A549 (cell line): Measurements from ENCODE around the gene ZNF830. TPM values are rescaled to one million over a fixed set of nuclear protein-coding genes. Genes with fewer than 3 reads are reported as not detected.
A peak's percentile ranks its signal among the peaks of the same experiment; 100 is the strongest.

ENCODE experiments used
- ATAC-seq, 2 experiments: fragments of 200-7000 bp in 1 of 2; fragments of >200 bp in 1 of 2; cut with Nextera tagmentation in 1 of 2; cut with Tn5 transposase in 1 of 2; 3 replicates each; pipeline versions ENCODE4 v1.8.0 to v1.9.1; 2018 to 2020; ENCODE audit warnings: mild to moderate bottlenecking in 1 of 2, moderate library complexity in 1 of 2
- CTCF ChIA-PET: fragments of 300-600 bp; sonication (Branson Sonifier 250); formaldehyde crosslinking; extraction: SDS; loops from one replicate; lab custom pipeline; 2021; ENCODE audit warnings: antibody characterized with exemption, inconsistent platforms; lab: Yijun Ruan, JAX
- POLR2A ChIA-PET: fragments of 350-600 bp; formaldehyde crosslinking; extraction: SDS; loops from one replicate; lab custom pipeline; 2021; ENCODE audit warnings: antibody characterized with exemption, inconsistent platforms; lab: Yijun Ruan, JAX
- DNase-seq, 2 experiments: peaks; one replicate each; pipeline versions ENCODE4 v3.0.0 to v3.0.0-alpha.2; 2011 to 2016; ENCODE audit warnings: low read depth in 1 of 2, low spot score in 1 of 2
- FAIRE-seq: peaks from 2 replicates; lab custom pipeline; 2011; peaks lifted over from hg19 to GRCh38; lab: Jason Lieb, UNC
- H3K27ac ChIP-seq, 2 experiments: fragments of >200 bp; sonication (Bioruptor Twin); formaldehyde crosslinking; 3 replicates each; pipeline ENCODE4 v1.5.1; 2016 to 2017
- H3K4me1 ChIP-seq: fragments of >200 bp; sonication (Bioruptor Twin); formaldehyde crosslinking; 3 replicates; pipeline ENCODE4 v1.6.1; 2016
- H3K4me2 ChIP-seq: fragments of >200 bp; sonication (Bioruptor Twin); formaldehyde crosslinking; 3 replicates; pipeline ENCODE4 v1.6.1; 2016
- H3K4me3 ChIP-seq: fragments of >200 bp; sonication (Bioruptor Twin); formaldehyde crosslinking; 3 replicates; pipeline ENCODE4 v1.5.1; 2016
- H3K9me3 ChIP-seq: fragments of >200 bp; sonication (Bioruptor Twin); formaldehyde crosslinking; 3 replicates; pipeline ENCODE4 v1.6.1; 2016
- ATOH8 ChIP-seq: fragments of 250-450 bp; sonication (Bioruptor Pico); IDR thresholded peaks from 2 replicates; pipeline ENCODE4 v1.5.0; 2020; ENCODE audit warnings: low read depth, mild to moderate bottlenecking, moderate library complexity
- BCL3 ChIP-seq: fragments of >200 bp; sonication (Bioruptor Twin); formaldehyde crosslinking; IDR thresholded peaks from 3 replicates; pipeline ENCODE4 v1.6.1; 2016
- CBX2 ChIP-seq: fragments of 200-600 bp; sonication (generic); IDR thresholded peaks from 2 replicates; pipeline ENCODE4 v1.6.1; 2016; ENCODE audit warnings: low read depth, mild to moderate bottlenecking, borderline replicate concordance
- CHD4 ChIP-seq: fragments of 200-600 bp; sonication (generic); IDR thresholded peaks from 2 replicates; pipeline ENCODE4 v1.6.1; 2016; ENCODE audit warnings: antibody characterized with exemption, mild to moderate bottlenecking, borderline replicate concordance
- CTCF ChIP-seq: fragments of >200 bp; sonication (Bioruptor Twin); formaldehyde crosslinking; IDR thresholded peaks from 3 replicates; pipeline ENCODE4 v1.5.1; 2016
- EHMT2 ChIP-seq: fragments of 200-600 bp; sonication (generic); IDR thresholded peaks from 2 replicates; pipeline ENCODE4 v1.6.1; 2016; ENCODE audit warnings: antibody characterized with exemption, low read depth, mild to moderate bottlenecking, moderate library complexity
- ESRRA ChIP-seq: fragments of 150-350 bp; IDR thresholded peaks from 2 replicates; pipeline ENCODE4 v1.6.1; 2014; ENCODE audit warnings: mild to moderate bottlenecking, low read length, borderline replicate concordance
- HDAC2 ChIP-seq: fragments of 200-600 bp; sonication (generic); IDR thresholded peaks from 2 replicates; pipeline ENCODE4 v1.6.1; 2016
- HMGXB4 ChIP-seq: fragments of 250-450 bp; sonication (Bioruptor Pico); IDR thresholded peaks from 2 replicates; pipeline ENCODE4 v1.5.0; 2021; ENCODE audit warnings: mild to moderate bottlenecking, moderate library complexity, borderline replicate concordance
- HOXB13 ChIP-seq: fragments of 250-450 bp; sonication (Bioruptor Pico); IDR thresholded peaks from 2 replicates; pipeline ENCODE4 v1.5.0; 2020; ENCODE audit warnings: low read depth, mild to moderate bottlenecking, moderate library complexity
- HOXB5 ChIP-seq: fragments of 250-450 bp; sonication (Bioruptor Pico); IDR thresholded peaks from 2 replicates; pipeline ENCODE4 v1.5.0; 2020; ENCODE audit warnings: mild to moderate bottlenecking, moderate library complexity
- JUN ChIP-seq, 2 experiments: fragments of >200 bp; sonication (Bioruptor Twin); formaldehyde crosslinking; IDR thresholded peaks; 2 replicates in 1 of 2; 3 replicates in 1 of 2; pipeline ENCODE4 v1.6.1; 2016 to 2017
- JUNB ChIP-seq: fragments of >200 bp; sonication (Bioruptor Twin); formaldehyde crosslinking; IDR thresholded peaks from 2 replicates; pipeline ENCODE4 v1.6.1; 2016
- KDM5A ChIP-seq: fragments of 200-600 bp; sonication (generic); IDR thresholded peaks from 2 replicates; pipeline ENCODE4 v1.6.1; 2016; ENCODE audit warnings: antibody characterized with exemption, mild to moderate bottlenecking
- MAFK ChIP-seq: fragments of 450-650 bp; IDR thresholded peaks from 2 replicates; pipeline ENCODE4 v1.6.1; 2014; ENCODE audit not compliant: partially characterized antibody
- MAX ChIP-seq: IDR thresholded peaks from 2 replicates; pipeline ENCODE4 v1.6.1; 2012
- MYC ChIP-seq: IDR thresholded peaks from 2 replicates; pipeline ENCODE4 v1.6.1; 2012; ENCODE audit warnings: mild to moderate bottlenecking, inconsistent platforms, low read length, improper control_type of control experiment, borderline replicate concordance
- PHF8 ChIP-seq: fragments of 200-600 bp; sonication (generic); IDR thresholded peaks from 2 replicates; pipeline ENCODE4 v1.6.1; 2016; ENCODE audit warnings: low read depth, mild to moderate bottlenecking, antibody characterized with exemption, moderate library complexity, borderline replicate concordance
- POLR2A ChIP-seq: IDR thresholded peaks from 2 replicates; pipeline ENCODE4 v1.6.1; 2012; ENCODE audit warnings: mild to moderate bottlenecking, low read length
- POLR2AphosphoS2 ChIP-seq: conservative IDR thresholded peaks from 2 replicates; pipeline ENCODE4 v1.6.1; 2012; ENCODE audit warnings: low read length, improper control_type of control experiment, inconsistent platforms
- RAD21 ChIP-seq, 2 experiments: fragments of >200 bp in 1 of 2; sonication (Bioruptor Twin) in 1 of 2; formaldehyde crosslinking in 1 of 2; IDR thresholded peaks in 1 of 2; conservative IDR thresholded peaks in 1 of 2; 2 replicates in 1 of 2; 3 replicates in 1 of 2; pipeline ENCODE4 v1.6.1; 2012 to 2018; ENCODE audit warnings: inconsistent platforms in 1 of 2
- RFX5 ChIP-seq: fragments of 450-650 bp; IDR thresholded peaks from 2 replicates; pipeline ENCODE4 v1.7.1; 2014; ENCODE audit warnings: antibody characterized with exemption, mild to moderate bottlenecking, moderate library complexity
- SMC3 ChIP-seq: fragments of >200 bp; sonication (Bioruptor Twin); formaldehyde crosslinking; IDR thresholded peaks from 3 replicates; pipeline ENCODE4 v1.6.1; 2018; ENCODE audit warnings: inconsistent platforms
- SREBF2 ChIP-seq: fragments of 450-650 bp; IDR thresholded peaks from 2 replicates; pipeline ENCODE4 v1.6.1; 2014; ENCODE audit warnings: mild to moderate bottlenecking, moderate library complexity
- ZSCAN20 ChIP-seq: fragments of 250-450 bp; sonication (Bioruptor Pico); IDR thresholded peaks from 2 replicates; pipeline ENCODE4 v1.8.0; 2022; ENCODE audit warnings: mild to moderate bottlenecking, moderate library complexity
- WGBS: methylation state at CpG from one replicate; pipeline ENCODE4 v1.1.6; 2017; ENCODE audit errors: missing lambda C conversion rate; 5-methylcytosine and 5-hydroxymethylcytosine counted together
- polyA minus RNA-seq: library from RNA; depleted of rRNA, polyadenylated mRNA; stranded (reverse); fragments of >200 nt; gene quantifications from 2 replicates; pipeline ENCODE4 v1.2.3, GENCODE V29; 2011; rRNA and poly(A)+ RNA removed
- polyA plus RNA-seq, 4 experiments: library from polyadenylated mRNA; depleted of rRNA in 3 of 4; stranded (reverse); fragments of >200 nt; fragmentation: RNase III in 1 of 4; extraction: RNeasy Plus Mini Kit Qiagen cat#74134 plus additional on column Dnase treatment in 1 of 4; gene quantifications; 2 replicates in 3 of 4; 3 replicates in 1 of 4; pipeline ENCODE4 v1.2.3, GENCODE V29; 2011 to 2017

The ZNF830 gene
- polyA plus RNA-seq (2011; rRNA removed) (12.6 and 21.2 TPM in 2 replicates), polyA plus RNA-seq (2017; fragmentation: RNase III; extraction: RNeasy Plus Mini Kit Qiagen cat#74134 plus additional on column Dnase treatment) (18.4 to 20.0 TPM (median 19.9 TPM) in 3 replicates), polyA minus RNA-seq (7.1 and 7.7 TPM in 2 replicates)
- 7.7 and 11.2 TPM in 2 replicates for polyA plus RNA-seq (2012; cell fraction: cytosol; rRNA removed)
- 4.8 and 5.2 TPM in 2 replicates for polyA plus RNA-seq (2012; cell fraction: nucleus; rRNA removed)

- Histone ChIP-seq H3K27ac (peak within 1 kb of the TSS; percentile 85 to 93), H3K4me1 (peaks cover 12% of the 10 kb centered on the region; the same call in 2 of the 3 replicates), H3K9me3 (no peaks in the 10 kb centered on the region), H3K4me2 (peak within 1 kb of the TSS; percentile 89), H3K4me3 (peak within 1 kb of the TSS; percentile 75)
- ChIA-PET CTCF (interaction anchor here (0.6 kb wide), 1 partner anchor 36 kb away, joined by 5 read pairs; no protein-coding TSS in a partner anchor), POLR2A (interaction anchor here (0.5 to 1.7 kb wide), 4 partner anchors 19 to 303 kb away, joined by 3 to 20 read pairs (median 4); partner anchors contain the start of gene LIG3)
- TF ChIP-seq HOXB13 (CRISPR knock-in tag): peak; percentile 76; the same call in 1 of the 2 replicates
- TF ChIP-seq POLR2A: peak; percentile 90
- no peak for TF ChIP-seq ESRRA
- TF ChIP-seq JUN (IDR thresholded peaks at IDR 0.05): peak; percentile 91 to 95
- TF ChIP-seq MAFK: peak; percentile 42
- TF ChIP-seq RFX5: peak; percentile 47
- TF ChIP-seq HOXB5 (CRISPR knock-in tag): 0 out of 2 replicates have a peak, but pooled peaks have one; percentile 70
- TF ChIP-seq ATOH8 (CRISPR knock-in tag): peak; percentile 85; the same call in 1 of the 2 replicates
- TF ChIP-seq BCL3: peak; percentile 88
- TF ChIP-seq KDM5A: peak; percentile 100
- peak; percentile 100 for TF ChIP-seq PHF8
- TF ChIP-seq HDAC2: peak; percentile 100
- no peak for TF ChIP-seq ZSCAN20 (CRISPR knock-in tag)
- peak; percentile 46; the same call in 1 of the 2 replicates for TF ChIP-seq CBX2
- TF ChIP-seq HMGXB4 (CRISPR knock-in tag): no peak
- no peak for TF ChIP-seq SMC3
- 0 out of 2 replicates have a peak, but pooled peaks have one; percentile 33 for TF ChIP-seq MYC
- no peak for TF ChIP-seq CHD4
- TF ChIP-seq EHMT2: peak; percentile 98
- peak; percentile 88 for TF ChIP-seq MAX
- 2% methylated on average over 60 of the region's 65 CpGs for WGBS
- ATAC-seq: peak; percentile 96 to 97
- DNase-seq: peak; percentile 97
- peak; percentile 98 for FAIRE-seq
Observed at GRCh38 chr17:34961093-34961911, at the start of gene ZNF830, which contains the start of gene CCT6B. TSS of gene ZNF830 (plus strand) at chr17:34961540. CDS start at chr17:34961567, 27 bp downstream. TSS of gene CCT6B (minus strand) at chr17:34961460. CDS start at chr17:34961393, 67 bp downstream.

GRCh38 chr17:34913001-34913400, 48.3 kb upstream of the ZNF830 start:
- DNase-seq: no peak
- H3K4me2 ChIP-seq: no peak overlapping the region
- ChIA-PET POLR2A (no interaction called here), CTCF (no interaction called here)
- H3K4me3 ChIP-seq: no peak overlapping the region
- no peak overlapping the region for H3K27ac ChIP-seq
- H3K9me3 ChIP-seq: no peaks in the 10 kb centered on the region
- WGBS: 0% methylated on average over 1 of the region's 1 CpG
- H3K4me1 ChIP-seq: no peaks in the 10 kb centered on the region
- no peak for FAIRE-seq
- ATAC-seq: no peak
- no peak for TF ChIP-seq JUNB
- no peak for TF ChIP-seq MAFK
- no peak for TF ChIP-seq ESRRA
- no peak for TF ChIP-seq JUN (IDR thresholded peaks at IDR 0.05)
- no peak for TF ChIP-seq ATOH8 (CRISPR knock-in tag)
- TF ChIP-seq RAD21 (conservative IDR thresholded peaks at IDR 0.05 in 1 of 2, IDR thresholded peaks at IDR 0.05 in 1 of 2): no peak
- TF ChIP-seq SREBF2: no peak
- TF ChIP-seq HDAC2: no peak
- TF ChIP-seq HMGXB4 (CRISPR knock-in tag): no peak
- TF ChIP-seq POLR2AphosphoS2: no peak
- no peak for TF ChIP-seq CTCF
